ENCODE data around the gene ADAMTSL1.

DNA sequence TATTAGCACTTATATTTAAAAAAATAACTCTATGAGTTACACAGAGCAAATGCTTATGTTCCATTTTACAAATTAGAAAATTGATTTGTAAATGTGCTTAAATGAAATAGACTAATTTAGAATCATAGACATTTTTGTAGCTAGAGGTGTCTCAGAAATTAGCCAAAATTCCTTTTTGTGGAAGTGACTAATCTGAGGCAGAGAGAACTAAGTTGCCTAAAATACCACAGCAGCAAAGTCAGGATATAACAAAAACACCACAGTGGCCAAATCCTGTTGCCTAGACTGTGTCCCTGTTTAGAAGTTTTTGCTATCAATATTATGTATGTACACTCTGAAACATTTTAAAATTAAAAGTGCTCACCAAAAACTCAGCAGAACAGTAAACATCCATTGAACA is 18.7 kb downstream of the ADAMTSL1 start:
- TF ChIP-seq, protein P1, sequence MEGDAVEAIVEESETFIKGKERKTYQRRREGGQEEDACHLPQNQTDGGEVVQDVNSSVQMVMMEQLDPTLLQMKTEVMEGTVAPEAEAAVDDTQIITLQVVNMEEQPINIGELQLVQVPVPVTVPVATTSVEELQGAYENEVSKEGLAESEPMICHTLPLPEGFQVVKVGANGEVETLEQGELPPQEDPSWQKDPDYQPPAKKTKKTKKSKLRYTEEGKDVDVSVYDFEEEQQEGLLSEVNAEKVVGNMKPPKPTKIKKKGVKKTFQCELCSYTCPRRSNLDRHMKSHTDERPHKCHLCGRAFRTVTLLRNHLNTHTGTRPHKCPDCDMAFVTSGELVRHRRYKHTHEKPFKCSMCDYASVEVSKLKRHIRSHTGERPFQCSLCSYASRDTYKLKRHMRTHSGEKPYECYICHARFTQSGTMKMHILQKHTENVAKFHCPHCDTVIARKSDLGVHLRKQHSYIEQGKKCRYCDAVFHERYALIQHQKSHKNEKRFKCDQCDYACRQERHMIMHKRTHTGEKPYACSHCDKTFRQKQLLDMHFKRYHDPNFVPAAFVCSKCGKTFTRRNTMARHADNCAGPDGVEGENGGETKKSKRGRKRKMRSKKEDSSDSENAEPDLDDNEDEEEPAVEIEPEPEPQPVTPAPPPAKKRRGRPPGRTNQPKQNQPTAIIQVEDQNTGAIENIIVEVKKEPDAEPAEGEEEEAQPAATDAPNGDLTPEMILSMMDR (IDR thresholded peaks at IDR 0.05; ENCODE audit: borderline replicate concordance, extremely low read depth, low read length, poor library complexity, severe bottlenecking), result no peak
- TF ChIP-seq EZH2 (IDR thresholded peaks at IDR 0.05; ENCODE audit: borderline replicate concordance, low read depth, low read length, severe bottlenecking), result no peak

Data from DND-41 (cell line).